Ishikawa (cell line): ENCODE data around the gene FARSA.

Experiments
- CEBPB ChIP-seq: IDR thresholded peaks from 2 replicates; pipeline ENCODE4 v1.6.1; 2012
- CREB1 ChIP-seq: IDR thresholded peaks from 2 replicates; pipeline ENCODE4 v1.6.1; 2012; ENCODE audit warnings: low read depth
- EGR1 ChIP-seq: IDR thresholded peaks from 2 replicates; pipeline ENCODE4 v1.6.1; 2012
- EP300 ChIP-seq: IDR thresholded peaks from 2 replicates; pipeline ENCODE4 v1.6.1; 2012; ENCODE audit warnings: borderline replicate concordance
- FOXM1 ChIP-seq: IDR thresholded peaks from 2 replicates; pipeline ENCODE4 v1.6.1; 2012; ENCODE audit warnings: low read depth, borderline replicate concordance
- NFIC ChIP-seq: IDR thresholded peaks from 2 replicates; pipeline ENCODE4 v1.6.1; 2012
- RAD21 ChIP-seq: IDR thresholded peaks from 2 replicates; pipeline ENCODE4 v1.6.1; 2012; ENCODE audit warnings: low read depth
- REST ChIP-seq: IDR thresholded peaks from 2 replicates; pipeline ENCODE4 v1.6.1; 2012; ENCODE audit warnings: low read depth, mild to moderate bottlenecking
- TAF1 ChIP-seq: IDR thresholded peaks from 2 replicates; pipeline ENCODE4 v1.6.1; 2012; ENCODE audit warnings: low read depth, mild to moderate bottlenecking
- TCF12 ChIP-seq: IDR thresholded peaks from 2 replicates; pipeline ENCODE4 v1.6.1; 2012; ENCODE audit warnings: low read depth
- TEAD4 ChIP-seq: IDR thresholded peaks from 2 replicates; pipeline ENCODE4 v1.6.1; 2012
- YY1 ChIP-seq: IDR thresholded peaks from 2 replicates; pipeline ENCODE4 v1.6.1; 2012; ENCODE audit warnings: low read depth
- ZBTB7A ChIP-seq: IDR thresholded peaks from 2 replicates; pipeline ENCODE4 v1.6.1; 2012; ENCODE audit warnings: low read depth
- TF ChIP-seq, protein P1 (sequence below): IDR thresholded peaks from 2 replicates; pipeline ENCODE4 v1.6.1; 2012
- TF ChIP-seq, protein P2 (sequence below): IDR thresholded peaks from 2 replicates; pipeline ENCODE4 v1.6.1; 2012

The FARSA gene

GRCh38 chr19:12885749-12886650 lies 47.5 kb downstream of the FARSA start:
- TF ChIP-seq REST, result no peak
- no peak for TF ChIP-seq CREB1
- no peak for TF ChIP-seq TEAD4
- TF ChIP-seq ZBTB7A, result no peak
- no peak for TF ChIP-seq CEBPB
- TF ChIP-seq EP300, result no peak
- TF ChIP-seq, protein P1, sequence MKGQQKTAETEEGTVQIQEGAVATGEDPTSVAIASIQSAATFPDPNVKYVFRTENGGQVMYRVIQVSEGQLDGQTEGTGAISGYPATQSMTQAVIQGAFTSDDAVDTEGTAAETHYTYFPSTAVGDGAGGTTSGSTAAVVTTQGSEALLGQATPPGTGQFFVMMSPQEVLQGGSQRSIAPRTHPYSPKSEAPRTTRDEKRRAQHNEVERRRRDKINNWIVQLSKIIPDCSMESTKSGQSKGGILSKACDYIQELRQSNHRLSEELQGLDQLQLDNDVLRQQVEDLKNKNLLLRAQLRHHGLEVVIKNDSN, result no peak
- no peak for TF ChIP-seq RAD21
- TF ChIP-seq NFIC, result no peak
- no peak for TF ChIP-seq TCF12
- no peak for TF ChIP-seq EGR1

- TF ChIP-seq NFIC (no peak), TEAD4 (no peak), RAD21 (peak; percentile 26; the same call in 1 of the 2 replicates), CEBPB (0 out of 2 replicates have a peak, but pooled peaks have one; percentile 15), TAF1 (0 out of 2 replicates have a peak, but pooled peaks have one; percentile 23), ZBTB7A (no peak), REST (no peak)
- TF ChIP-seq, protein P2, sequence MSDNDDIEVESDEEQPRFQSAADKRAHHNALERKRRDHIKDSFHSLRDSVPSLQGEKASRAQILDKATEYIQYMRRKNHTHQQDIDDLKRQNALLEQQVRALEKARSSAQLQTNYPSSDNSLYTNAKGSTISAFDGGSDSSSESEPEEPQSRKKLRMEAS, result peak; percentile 95
- TF ChIP-seq, protein P1, result peak; percentile 43; the same call in 1 of the 2 replicates
Observed at GRCh38 chr19:12884926-12885748, 48.4 kb downstream of the FARSA start.

DNA sequence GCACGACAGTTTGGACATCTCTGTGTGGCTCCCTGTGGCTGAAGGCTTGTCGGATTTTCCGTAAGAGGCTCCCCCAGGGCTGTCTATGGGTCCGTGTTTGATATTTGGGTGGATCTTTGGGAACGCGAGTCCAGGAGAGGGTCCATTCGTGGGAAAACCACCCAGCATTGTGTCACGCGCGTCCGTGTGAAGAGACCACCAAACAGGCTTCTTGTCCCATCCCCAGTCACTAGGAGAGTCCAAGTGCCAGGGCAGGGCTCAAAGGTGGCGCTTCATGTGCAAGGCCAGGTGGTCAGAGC lies 48.9 kb downstream of the FARSA start:
- TF ChIP-seq, protein P2, result no peak
- TF ChIP-seq TEAD4, result no peak
- TF ChIP-seq ZBTB7A, result no peak
- TF ChIP-seq RAD21, result no peak
- no peak for TF ChIP-seq TCF12

GRCh38 chr19:12884202-12884601 lies 49.3 kb downstream of the FARSA start:
- TF ChIP-seq EGR1 (no peak), CEBPB (no peak), RAD21 (no peak), EP300 (no peak), TEAD4 (no peak), FOXM1 (no peak), TCF12 (no peak), YY1 (no peak), REST (no peak), NFIC (no peak), ZBTB7A (no peak), TAF1 (no peak), CREB1 (no peak)
- TF ChIP-seq, protein P1, result no peak
- TF ChIP-seq, protein P2, result no peak
